HG03439 (cell line): Measurements from ENCODE around the gene NOP10.
"Not testable (repeated sequence)": the region's sequence is repeated elsewhere in the genome, so short reads cannot be mapped to it uniquely, and the experiment has no call there.

Experiments
- ATAC-seq: cut with Tn5 transposase; IDR thresholded peaks from one replicate; pipeline ENCODE4 v1.9.1; 2021; ENCODE audit warnings: mild to moderate bottlenecking, moderate library complexity; ENCODE audit not compliant: unreplicated experiment

Gene NOP10

DNA sequence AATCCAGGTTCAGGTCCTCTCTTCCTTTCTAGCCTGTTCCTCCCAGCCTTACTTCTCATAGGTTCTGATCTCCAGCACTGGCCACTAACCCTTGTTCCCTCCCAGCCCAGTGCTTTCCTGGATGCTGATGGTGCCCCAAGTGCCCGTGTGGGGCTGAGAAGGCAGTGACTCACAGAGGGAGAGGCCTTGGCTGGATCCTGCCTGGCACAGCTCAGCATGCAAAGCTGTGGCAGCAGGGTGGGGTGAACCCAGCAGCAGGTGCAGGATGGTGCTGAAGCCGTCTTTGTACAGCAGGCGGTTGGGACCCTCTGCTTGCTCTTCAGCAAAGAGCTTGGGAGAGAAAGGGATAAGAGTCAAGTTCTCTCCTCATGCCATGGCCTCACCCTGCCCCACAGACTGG is 16.5 kb upstream of the NOP10 start:
- ATAC-seq = no peak

DNA sequence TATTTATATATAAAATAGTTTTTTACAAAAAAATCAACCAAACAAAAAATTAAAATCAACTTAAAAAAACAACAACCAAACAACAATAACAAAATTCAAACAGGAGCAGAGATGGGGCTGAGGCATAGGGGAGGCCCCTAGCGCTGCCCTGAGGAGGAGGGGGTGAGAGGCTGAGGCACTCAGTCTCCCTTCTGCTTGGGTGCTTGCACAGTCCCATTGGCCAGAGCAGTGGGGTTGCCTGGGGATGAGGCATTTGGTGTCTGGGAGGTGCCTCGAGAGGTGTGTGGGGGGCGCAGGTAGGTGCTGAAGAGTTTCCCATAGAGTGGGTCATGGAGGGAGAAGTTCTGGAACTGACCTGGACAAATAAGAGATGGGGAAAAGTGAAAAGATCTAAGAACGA is 16.0 kb upstream of the NOP10 start:
- no peak for ATAC-seq

DNA sequence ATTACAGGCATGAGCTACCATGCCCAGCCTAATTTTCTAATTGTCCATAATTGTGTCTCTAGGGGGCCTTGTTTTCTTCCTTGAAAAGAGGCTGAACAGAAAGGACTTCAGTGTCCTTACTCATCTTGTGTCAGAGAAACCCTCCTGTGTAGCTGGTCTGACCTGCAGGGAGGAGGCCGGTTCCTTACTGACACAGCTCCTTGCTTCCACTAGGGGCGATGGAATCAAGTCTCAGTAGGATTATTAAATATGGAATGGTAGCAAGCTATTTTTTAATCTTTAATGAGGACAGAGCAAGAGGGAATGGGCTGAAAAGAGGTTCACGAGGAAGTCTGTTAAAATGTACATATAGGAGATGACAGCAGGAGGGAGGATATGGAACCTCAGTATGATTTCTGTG is 15.4 kb upstream of the NOP10 start:
- no peak for ATAC-seq

DNA sequence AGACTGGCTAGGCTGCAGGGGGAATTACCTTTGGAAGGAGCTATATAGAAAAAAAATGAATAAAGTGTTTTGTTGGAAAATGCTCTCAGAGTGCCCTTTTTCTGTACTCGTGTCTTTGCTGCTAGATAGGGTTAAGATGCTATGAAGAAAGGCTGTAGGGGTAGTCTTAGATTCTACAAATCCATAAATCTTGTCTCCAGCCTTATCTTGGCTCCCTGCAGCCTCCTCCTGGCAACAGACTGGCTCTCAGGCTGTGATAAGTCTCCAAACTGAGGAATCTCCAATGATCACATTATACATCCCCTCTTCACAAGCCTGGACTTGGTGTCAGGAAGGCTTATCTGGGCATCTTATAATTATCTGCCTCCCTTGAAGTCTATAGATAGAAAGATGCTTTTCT is 14.7 kb upstream of the NOP10 start:
- ATAC-seq = no peak

DNA sequence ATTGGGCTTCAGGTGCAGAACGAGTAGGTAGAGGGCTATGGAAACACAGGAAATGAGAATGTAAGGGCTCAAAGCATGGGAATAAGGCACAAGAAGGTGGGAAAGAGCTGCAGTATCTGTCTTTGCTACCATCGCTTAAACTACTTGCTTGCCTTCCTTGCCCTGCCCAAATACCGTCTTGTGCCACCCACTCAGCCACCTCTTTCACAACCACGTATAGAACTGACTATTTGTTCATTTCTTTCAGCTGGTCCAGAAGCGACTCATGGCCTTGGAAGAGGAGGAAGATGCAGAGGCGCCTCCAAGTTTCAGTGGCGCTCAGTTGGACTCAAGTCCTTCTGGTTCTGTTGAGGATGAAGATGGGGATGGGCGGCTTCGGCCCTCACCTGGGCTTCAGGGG is 12.3 kb upstream of the NOP10 start:
- ATAC-seq = no peak

DNA sequence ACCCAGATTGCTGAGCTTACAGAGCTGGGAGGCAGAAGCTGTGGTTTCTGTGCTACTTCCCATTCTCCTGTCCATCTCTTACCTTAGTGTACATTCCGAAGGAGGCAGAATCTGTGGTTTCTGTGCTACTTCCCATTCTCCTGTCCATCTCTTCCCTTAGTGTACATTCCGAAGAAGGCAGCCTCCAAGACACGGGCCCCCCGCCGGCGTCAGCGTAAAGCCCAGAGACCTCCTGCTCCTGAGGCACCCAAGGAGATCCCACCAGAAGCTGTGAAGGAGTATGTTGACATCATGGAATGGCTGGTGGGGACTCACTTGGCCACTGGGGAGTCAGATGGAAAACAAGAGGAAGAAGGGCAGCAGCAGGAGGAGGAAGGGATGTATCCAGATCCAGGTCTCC is 11.3 kb upstream of the NOP10 start:
- ATAC-seq = no peak

DNA sequence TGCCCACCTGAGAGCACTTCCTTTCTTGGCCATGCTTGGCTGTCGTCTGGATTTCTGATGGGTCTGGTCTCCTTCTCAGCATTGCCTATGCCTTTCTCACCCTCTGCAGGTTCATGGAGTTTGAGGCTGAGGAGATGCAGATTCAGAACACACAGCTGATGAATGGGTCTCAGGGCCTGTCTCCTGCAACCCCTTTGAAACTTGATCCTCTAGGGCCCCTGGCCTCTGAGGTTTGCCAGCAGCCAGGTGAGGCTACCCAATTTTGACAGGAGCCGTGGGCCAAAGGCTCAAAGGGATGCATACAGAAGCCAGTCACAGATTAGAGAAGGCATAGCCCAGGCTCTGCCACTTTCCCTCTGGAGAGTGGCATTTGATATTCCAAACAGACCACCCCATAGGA is 10.7 kb upstream of the NOP10 start:
- ATAC-seq = no peak

DNA sequence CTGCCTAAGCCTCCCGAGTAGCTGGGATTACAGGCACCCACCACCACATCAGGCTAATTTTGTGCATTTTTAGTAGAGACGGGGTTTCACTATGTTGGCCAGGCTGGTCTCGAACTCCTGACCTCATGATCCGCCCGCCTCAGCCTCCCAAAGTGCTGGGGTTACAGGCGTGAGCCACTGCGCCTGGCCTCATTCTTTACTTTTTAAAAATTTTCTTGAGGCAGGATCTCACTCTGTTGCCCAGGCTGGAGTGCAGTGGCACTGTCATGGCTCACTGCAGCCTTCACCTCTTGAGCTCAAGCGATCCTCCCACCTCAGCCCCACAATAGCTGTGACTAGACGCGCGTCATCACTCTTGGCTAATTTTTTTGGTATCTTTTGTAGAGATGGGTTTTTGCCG is 10.1 kb upstream of the NOP10 start:
- ATAC-seq = not testable (repeated sequence)

DNA sequence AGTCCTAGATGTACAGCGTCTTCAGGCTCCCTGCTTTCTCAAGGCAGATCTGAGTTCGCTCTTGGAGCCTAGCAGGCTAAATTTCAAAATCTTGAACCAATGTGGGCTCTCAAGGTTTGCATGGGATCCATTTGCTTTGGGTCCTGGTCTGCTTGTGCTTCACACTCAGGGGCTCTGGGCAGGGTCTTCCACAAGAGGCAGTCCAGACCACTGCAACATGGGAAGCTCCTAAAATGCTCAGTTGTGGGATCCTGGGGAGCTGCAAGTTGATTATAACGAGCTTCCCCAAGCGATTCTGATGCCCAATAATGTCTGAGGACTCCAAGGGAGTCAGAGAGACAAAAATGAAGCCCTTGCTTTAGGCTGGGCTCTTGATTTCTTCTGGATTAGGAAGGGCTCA is 6.8 kb upstream of the NOP10 start:
- ATAC-seq = no peak

DNA sequence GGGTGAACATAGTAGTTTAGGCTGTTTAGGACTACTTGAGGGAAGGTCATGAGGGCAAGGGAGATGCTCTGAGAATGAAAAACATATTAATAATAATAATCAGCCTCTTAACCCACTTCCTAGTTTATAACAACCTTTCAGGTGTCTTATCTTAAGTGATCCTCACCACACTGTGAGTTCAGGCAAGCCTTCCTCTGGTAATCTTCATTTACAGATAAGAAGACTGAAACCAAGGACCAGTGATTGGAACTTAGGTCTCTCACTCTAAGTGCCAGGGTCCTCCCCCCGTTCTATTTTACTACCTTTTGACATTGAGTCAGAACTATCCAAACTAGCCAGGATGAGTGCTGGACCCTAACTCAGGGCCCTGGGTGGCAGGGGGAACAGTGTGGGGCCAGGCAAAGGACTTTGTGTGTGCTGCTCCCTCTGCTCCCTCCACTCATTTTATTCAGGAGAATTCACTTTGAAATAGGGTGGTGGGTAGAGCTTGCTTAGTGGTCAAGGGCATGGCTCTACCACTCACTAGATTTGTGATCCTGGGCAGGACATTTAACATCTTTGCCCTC is 5.9 kb upstream of the NOP10 start:
- ATAC-seq = no peak

DNA sequence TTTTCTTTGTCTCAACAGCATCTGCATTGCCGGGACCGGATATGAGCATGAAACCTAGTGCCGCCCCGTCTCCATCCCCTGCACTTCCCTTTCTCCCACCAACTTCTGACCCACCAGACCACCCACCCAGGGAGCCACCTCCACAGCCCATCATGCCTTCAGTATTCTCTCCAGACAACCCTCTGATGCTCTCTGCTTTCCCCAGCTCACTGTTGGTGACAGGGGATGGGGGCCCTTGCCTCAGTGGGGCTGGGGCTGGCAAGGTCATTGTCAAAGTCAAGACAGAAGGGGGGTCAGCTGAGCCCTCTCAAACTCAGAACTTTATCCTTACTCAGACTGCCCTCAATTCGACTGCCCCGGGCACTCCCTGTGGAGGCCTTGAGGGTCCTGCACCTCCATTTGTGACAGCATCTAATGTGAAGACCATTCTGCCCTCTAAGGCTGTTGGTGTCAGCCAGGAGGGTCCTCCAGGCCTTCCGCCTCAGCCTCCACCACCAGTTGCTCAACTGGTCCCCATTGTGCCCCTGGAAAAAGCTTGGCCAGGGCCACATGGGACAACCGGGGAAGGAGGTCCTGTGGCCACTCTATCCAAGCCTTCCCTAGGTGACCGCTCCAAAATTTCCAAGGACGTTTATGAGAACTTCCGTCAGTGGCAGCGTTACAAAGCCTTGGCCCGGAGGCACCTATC is 5.2 kb upstream of the NOP10 start:
- no peak for ATAC-seq

DNA sequence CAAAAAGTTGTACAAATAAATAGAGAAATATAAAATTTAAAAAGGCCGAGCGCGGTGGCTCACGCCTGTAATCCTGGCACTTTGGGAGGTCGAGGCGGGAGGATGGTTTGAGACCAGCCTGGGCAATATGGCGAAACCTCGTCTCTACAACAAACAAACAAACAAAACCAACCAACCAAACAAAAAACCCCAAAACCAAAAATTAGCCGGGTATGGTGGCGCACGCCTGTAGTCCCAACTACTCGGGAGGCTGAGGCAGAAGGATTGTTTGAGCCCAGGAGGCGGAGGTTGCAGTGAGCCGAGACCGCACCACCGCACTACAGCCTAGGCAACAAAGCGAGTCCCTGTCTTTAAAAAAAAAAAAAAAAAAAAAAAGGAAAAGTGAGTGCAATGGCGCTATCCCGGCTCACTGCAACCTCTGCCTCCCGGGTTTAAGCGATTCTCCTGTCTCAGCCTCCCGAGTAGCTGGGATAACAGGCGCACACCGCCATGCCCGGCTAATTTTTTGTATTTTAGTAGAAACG is 661 bp downstream of the NOP10 start:
- not testable (repeated sequence) for ATAC-seq

DNA sequence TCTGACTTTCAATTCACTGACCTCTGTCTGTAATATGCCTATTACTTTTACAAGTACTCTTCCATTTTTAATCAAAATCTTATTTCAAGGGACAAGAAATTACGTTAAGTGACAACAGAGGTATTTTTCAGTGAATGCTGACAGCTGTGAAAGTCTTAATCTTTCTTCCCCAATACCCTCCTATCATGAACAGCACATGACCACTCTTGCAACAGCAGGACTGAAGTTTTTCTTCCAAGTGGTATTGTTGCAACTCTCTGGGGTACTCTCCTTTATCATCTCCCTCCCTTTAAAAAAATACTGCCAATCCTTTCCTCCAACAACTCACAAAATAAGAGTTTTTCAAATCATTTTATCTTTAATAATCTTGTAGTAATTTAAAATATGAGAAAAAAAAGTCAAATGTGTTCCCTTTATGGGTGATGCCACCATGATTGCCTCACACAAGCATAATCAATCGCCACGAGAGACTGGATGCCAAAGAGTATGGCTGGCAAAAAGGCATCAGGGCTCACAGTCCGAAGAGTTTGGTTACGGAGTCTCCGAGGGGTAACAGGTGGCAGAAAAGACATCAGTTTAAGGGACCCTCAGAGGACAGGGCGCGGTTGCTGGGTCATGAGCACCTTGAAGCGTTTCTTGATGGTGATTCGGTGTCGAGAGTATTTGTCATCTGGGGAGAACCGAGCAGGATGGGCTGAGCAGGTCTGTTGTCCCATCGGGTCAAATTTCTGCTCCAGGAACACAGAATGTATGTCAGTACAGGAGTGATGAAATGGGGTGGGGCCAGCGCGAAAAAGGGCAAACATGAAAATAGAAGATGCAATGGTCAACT is 1.3 kb downstream of the NOP10 start:
- no peak for ATAC-seq

DNA sequence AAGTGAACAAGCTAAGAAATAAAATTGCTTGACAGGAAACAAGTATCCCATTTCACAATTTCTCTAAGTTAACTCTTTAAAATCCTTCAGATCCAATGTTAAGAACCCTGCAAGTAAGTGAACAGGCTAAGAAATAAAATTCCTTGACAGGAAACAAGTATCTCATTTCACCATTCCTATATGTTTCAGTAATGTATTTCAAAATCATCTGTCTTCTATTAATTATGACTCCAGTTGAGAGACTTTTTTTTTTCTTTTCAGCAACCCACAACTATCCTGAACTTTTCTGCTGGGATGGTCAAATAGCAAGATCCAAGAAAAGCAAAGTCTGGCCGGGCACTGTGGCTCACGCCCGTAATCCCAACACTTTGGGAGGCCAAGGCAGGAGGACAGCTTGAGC is 3.0 kb downstream of the NOP10 start:
- ATAC-seq = no peak

DNA sequence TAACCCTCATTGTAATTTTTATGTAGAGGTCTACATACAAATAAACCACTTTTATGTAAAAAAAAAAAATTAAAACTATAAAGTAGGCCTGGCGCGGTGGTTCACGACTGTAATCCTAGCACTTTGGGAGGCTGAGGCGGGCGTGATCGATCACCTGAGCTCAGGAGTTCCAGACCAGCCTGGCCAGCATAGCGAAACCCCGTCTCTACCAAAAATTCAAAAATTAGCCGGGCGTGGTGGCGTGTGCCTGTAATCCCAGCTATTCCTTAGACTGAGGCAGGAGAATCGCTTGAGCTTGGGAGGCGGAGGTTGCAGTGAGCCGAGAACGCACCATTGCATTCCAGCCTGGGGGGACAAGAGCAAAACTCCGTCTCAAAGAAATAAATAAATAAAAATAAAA is 4.6 kb downstream of the NOP10 start:
- no peak for ATAC-seq

DNA sequence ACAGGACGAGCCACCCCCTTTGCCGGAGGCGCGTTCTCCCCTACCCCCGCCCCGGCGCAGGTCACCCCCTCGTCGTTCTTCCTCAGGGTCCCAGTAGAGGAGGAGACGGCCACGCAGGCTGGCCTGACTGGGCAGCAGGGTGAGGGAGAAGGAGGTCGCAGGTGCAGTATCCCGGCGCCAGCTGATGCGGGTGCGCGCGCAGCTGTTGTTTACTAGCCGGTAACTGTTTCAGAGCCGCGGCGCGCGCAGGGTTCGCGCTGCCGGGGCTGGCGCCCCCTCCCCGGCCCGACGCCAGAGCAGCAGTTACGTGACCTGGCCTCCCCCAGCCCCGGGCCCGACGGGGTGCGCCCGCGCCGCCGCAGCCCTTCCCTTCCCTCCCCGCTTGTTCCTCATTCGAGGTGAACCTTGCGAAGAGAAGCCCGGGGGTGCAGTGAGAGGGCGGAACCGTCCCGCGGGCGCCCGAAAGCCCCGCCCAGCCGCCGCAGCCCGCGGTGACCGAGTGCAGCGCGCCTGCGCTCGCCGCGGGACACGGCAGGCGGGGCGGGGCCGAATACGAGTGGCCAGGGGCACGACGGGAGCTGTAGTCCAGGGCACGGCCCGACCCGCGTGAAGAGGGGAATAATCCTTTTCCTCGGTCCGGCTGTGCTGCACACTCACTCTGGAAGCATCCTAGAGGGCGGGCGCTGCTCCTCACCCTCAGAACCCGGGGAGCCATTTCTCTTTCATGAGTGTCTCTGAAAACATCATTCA is 5.2 kb downstream of the NOP10 start, which contains the start of gene SLC12A6:
Gene SLC12A6, minus strand, starts transcription at position 225 of the 750 bp plus-strand sequence. CDS start 1,101 bp downstream, outside the sequence.
- ATAC-seq = peak; percentile 67

DNA sequence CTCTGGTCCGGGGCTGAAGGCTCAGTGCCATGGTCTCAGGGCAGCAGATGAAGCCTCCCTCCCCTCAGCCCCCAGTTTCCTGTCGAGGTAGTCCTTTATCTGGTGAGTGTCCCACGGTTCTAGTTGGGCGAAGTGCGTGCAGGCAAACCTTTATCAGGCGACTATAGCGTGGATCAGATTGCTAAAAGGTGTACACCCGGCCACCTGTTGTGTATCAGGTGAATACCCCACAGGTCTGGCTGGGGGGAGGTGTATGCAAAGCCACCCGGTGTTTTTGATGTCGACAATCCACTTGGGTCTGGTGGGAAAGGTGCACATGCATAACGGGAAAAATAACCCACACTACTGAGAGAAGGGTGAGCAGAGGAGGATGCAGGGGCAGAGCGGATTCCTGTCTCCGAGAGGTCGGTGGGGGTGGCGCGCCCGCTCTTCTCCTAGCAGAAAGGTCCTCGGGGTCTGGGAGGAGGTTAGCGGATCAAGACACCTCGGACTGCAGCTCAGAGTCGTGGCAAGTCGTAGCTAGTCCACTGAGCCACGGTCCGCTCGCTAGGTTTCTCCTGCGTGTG is 5.9 kb downstream of the NOP10 start:
- peak; percentile 8 for ATAC-seq

DNA sequence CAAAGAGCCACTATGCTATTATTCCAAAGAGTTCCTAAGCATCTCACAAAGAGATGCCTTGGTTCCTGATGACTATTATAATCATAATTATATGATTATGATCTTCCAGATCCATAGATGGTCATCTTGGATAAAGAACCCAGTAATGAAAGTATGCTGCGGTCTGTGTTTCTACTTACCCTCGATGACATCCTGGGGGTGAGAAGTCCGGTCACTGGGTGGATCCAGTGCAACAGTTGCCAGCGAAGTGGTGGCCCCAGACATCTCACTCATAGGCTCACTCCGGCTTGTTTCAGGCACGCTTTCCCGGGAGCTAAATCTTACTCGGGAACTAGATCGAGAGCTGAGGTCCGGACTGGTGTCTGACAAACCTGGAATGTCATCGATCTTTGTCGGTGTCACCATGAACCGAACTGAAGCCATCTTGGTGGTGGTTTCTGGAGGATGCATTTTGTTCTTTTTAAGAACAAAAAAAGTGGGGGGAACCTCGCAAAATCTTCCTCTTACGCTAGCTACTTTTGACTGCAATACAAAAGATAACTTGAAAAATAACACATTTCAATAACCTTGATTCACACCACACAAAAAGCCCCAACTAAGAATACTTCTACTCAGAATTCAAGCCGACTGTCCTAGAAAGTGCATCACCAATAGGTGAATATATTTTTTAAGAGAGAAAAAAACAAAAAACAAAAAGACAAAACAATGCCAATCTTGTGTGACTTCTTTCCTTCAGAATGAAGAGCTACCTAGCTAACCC is 6.5 kb downstream of the NOP10 start:
- no peak for ATAC-seq

DNA sequence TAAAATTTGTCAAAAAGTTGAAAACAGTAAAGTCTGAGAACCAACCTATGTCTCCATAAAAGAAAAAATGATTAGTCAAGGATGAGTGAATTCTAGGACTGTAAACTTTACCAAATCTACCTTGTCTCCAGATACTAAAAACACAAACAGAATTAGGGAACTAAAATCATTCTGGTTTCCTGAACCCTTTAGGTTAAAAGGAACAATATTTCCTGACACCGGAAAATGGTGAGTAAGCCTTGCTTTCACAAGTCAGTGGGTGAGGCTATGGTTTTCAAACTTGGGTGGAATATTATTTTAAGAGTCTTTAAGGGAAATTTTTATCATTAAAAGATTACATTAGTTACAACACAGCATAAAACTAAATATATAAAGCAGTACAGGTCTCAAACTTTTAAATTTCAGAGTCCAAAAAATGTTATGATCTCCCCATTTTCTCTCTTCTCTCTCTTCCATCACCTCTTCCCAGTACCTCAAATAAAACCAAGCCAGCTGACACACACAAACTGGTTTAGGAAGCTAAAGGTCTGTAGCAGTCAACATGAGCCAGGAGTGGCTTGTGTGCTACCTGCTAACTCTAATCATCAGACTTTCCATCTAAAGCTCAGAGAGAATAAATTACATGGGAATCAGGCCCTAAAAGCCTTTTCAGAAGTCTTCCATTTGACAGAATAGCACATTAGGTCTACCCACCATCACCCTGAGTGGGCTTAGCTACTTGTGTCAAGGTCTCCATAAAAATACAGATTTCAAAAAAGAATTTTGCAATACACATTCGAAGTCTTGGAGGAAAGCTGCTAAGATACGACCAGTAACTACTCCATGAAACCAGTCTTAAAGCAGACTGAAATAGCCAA is 7.5 kb downstream of the NOP10 start:
- no peak for ATAC-seq
